Nephron progenitor cell (in vitro differentiated cells): Measurements from ENCODE around the gene TRIP6.
"Not testable (repeated sequence)": the region's sequence is repeated elsewhere in the genome, so short reads cannot be mapped to it uniquely, and the experiment has no call there.

Source experiments
- DNase-seq: peaks from one replicate; pipeline ENCODE4 v3.0.0; 2021
- H3K27ac Mint-ChIP-seq: 2 replicates; pipeline ENCODE4 v1.8.0; 2021; ENCODE audit warnings: mild to moderate bottlenecking, moderate library complexity, mixed read lengths
- H3K27me3 Mint-ChIP-seq: 2 replicates; pipeline ENCODE4 v1.8.0; 2021; ENCODE audit warnings: mild to moderate bottlenecking, low read depth, mixed read lengths; ENCODE audit not compliant: poor library complexity
- H3K36me3 Mint-ChIP-seq: 2 replicates; pipeline ENCODE4 v1.8.0; 2021; ENCODE audit warnings: low read depth, mixed read lengths
- H3K4me1 Mint-ChIP-seq: 2 replicates; pipeline ENCODE4 v1.8.0; 2021; ENCODE audit warnings: mixed read lengths
- H3K4me3 Mint-ChIP-seq: 2 replicates; pipeline ENCODE4 v1.8.0; 2021; ENCODE audit warnings: mild to moderate bottlenecking, moderate library complexity, mixed read lengths
- H3K9me3 Mint-ChIP-seq: 2 replicates; pipeline ENCODE4 v1.8.0; 2021; ENCODE audit warnings: mild to moderate bottlenecking, moderate library complexity, mixed read lengths
- CTCF ChIP-seq: fragments of 200-600 bp; sonication (generic); IDR thresholded peaks from 2 replicates; pipeline ENCODE4 v1.5.0; 2021; ENCODE audit warnings: antibody characterized with exemption

TRIP6 gene

GRCh38 chr7:100914879-100915447, 47.8 kb downstream of the TRIP6 start:
- DNase-seq = no peak
- no peaks in the 10 kb centered on the region for H3K36me3 Mint-ChIP-seq
- H3K4me3 Mint-ChIP-seq = no peak overlapping the region
- H3K27ac Mint-ChIP-seq = no peak overlapping the region
- TF ChIP-seq CTCF = no peak
- H3K9me3 Mint-ChIP-seq = no peaks in the 10 kb centered on the region
- peaks cover 13% of the 10 kb centered on the region for H3K27me3 Mint-ChIP-seq
- H3K4me1 Mint-ChIP-seq = no peaks in the 10 kb centered on the region

- not testable (repeated sequence) for H3K27ac Mint-ChIP-seq, H3K36me3 Mint-ChIP-seq, DNase-seq, H3K4me1 Mint-ChIP-seq, H3K9me3 Mint-ChIP-seq, H3K4me3 Mint-ChIP-seq
- peaks cover 18% of the 10 kb centered on the region for H3K27me3 Mint-ChIP-seq
Observed at GRCh38 chr7:100919335-100919734, 52.1 kb downstream of the TRIP6 start.

DNA sequence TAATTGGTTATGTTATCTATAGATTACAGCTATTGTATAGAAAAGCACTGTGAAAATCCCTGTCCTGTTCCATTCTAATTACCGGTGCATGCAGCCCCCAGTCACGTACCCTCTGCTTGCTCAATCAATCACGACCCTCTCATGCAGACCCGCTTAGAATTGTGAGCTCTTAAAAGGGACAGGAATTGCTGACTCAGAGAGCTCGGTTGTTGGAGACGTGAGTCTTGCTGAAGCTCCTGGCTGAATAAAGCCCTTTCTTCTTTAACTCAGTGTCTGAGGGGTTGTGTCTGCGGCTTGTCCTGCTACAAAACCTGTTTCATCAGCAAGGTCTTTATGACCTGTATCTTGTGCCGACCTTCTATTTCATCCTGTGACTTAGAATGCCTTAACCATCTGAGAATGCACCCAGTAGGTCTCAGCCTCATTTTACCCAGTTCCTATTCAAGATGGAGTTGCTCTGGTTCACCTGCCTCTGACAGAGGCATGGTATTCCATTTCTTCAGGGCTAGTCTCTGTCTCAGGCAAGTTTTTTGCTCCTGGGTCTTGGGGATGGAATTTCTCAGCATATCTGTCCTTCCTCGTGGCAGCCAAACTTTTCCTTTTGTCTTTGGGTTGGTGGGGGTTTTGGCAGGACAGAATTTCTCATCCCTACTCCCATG, 52.7 kb downstream of the TRIP6 start:
- not testable (repeated sequence) for H3K36me3 Mint-ChIP-seq, DNase-seq, H3K27ac Mint-ChIP-seq, H3K4me3 Mint-ChIP-seq, H3K9me3 Mint-ChIP-seq, H3K4me1 Mint-ChIP-seq
- H3K27me3 Mint-ChIP-seq = peaks cover 18% of the 10 kb centered on the region

GRCh38 chr7:100921039-100921438, 53.9 kb downstream of the TRIP6 start:
- Mint-ChIP-seq H3K27me3 (peaks cover 18% of the 10 kb centered on the region), H3K27ac (no peak overlapping the region), H3K4me1 (no peaks in the 10 kb centered on the region), H3K4me3 (no peak overlapping the region), H3K36me3 (no peaks in the 10 kb centered on the region), H3K9me3 (no peaks in the 10 kb centered on the region)
- no peak for DNase-seq
- TF ChIP-seq CTCF = no peak
